SK-N-SH (cell line): ENCODE data around the gene SARS2. TPM values are rescaled to one million over a fixed set of nuclear protein-coding genes. Genes with fewer than 3 reads are reported as not detected.

Source experiments
- CTCF ChIA-PET: fragments of 300-600, 350-600 bp; formaldehyde crosslinking; extraction: SDS; loops from one replicate; lab custom pipeline; 2021; lab: Yijun Ruan, JAX
- POLR2A ChIA-PET: fragments of 350-600 bp; sonication (Branson Sonifier 250); formaldehyde crosslinking; extraction: SDS; loops from one replicate; lab custom pipeline; 2020; ENCODE audit warnings: antibody characterized with exemption, inconsistent platforms; lab: Yijun Ruan, JAX
- DNase-seq: peaks from one replicate; pipeline ENCODE4 v3.0.0; 2012
- H2AFZ ChIP-seq: fragments of 200-600 bp; sonication (generic); 2 replicates; pipeline ENCODE4 v1.8.1; 2016; ENCODE audit warnings: antibody characterized with exemption, mild to moderate bottlenecking, low read depth
- H3F3A ChIP-seq: fragments of 200-600 bp; sonication (generic); replicated peaks from 2 replicates; pipeline ENCODE3; 2016; ENCODE audit warnings: antibody characterized with exemption, mild to moderate bottlenecking; ENCODE audit not compliant: insufficient read depth
- H3K27ac ChIP-seq, 2 experiments: fragments of 200-500 bp in 1 of 2; fragments of 200-600 bp in 1 of 2; sonication (Bioruptor generic) in 1 of 2; sonication (generic), shearing (Covaris generic) in 1 of 2; 2 replicates each; pipeline versions ENCODE4 v1.5.1 to v1.6.1; 2014 to 2016; ENCODE audit warnings: low read depth in 2 of 2, inconsistent platforms in 1 of 2, low read length in 1 of 2, mild to moderate bottlenecking in 1 of 2, mixed read lengths in 1 of 2
- H3K27me3 ChIP-seq: fragments of 200-600 bp; sonication (generic), shearing (Covaris generic); 2 replicates; pipeline ENCODE4 v1.6.1; 2016; ENCODE audit warnings: mixed run types; ENCODE audit not compliant: insufficient read depth
- H3K36me3 ChIP-seq, 2 experiments: fragments of 200-500 bp in 1 of 2; fragments of 200-600 bp in 1 of 2; sonication (Bioruptor generic) in 1 of 2; sonication (generic) in 1 of 2; replicated peaks in 1 of 2; 2 replicates each; pipeline versions ENCODE3 to v1.5.1; 2014 to 2016; ENCODE audit warnings: low read length in 1 of 2, mild to moderate bottlenecking in 1 of 2; ENCODE audit not compliant: insufficient read depth in 2 of 2, control insufficient read depth in 1 of 2
- H3K4me1 ChIP-seq, 2 experiments: fragments of 200-500 bp in 1 of 2; fragments of 200-600 bp in 1 of 2; sonication (Bioruptor generic) in 1 of 2; sonication (generic), shearing (Covaris generic) in 1 of 2; 2 replicates each; pipeline versions ENCODE4 v1.5.1 to v1.6.1; 2014 to 2016; ENCODE audit warnings: low read depth in 1 of 2, low read length in 1 of 2, mixed run types in 1 of 2; ENCODE audit not compliant: insufficient read depth in 2 of 2, control insufficient read depth in 1 of 2
- H3K4me2 ChIP-seq: fragments of 200-600 bp; sonication (generic), shearing (Covaris generic); 2 replicates; pipeline ENCODE4 v1.6.1; 2017; ENCODE audit warnings: mixed run types
- H3K4me3 ChIP-seq, 2 experiments: fragments of 200-500 bp in 1 of 2; fragments of 200-600 bp in 1 of 2; sonication (Bioruptor generic) in 1 of 2; sonication (generic), shearing (Covaris generic) in 1 of 2; 2 replicates each; pipeline versions ENCODE4 v1.5.1 to v1.8.1; 2014 to 2016; ENCODE audit warnings: low read depth in 2 of 2, inconsistent platforms in 1 of 2, low read length in 1 of 2, mild to moderate bottlenecking in 1 of 2, mixed read lengths in 1 of 2, moderate library complexity in 1 of 2
- H3K79me2 ChIP-seq: fragments of 200-600 bp; sonication (generic); 2 replicates; pipeline ENCODE4 v1.8.1; 2017; ENCODE audit warnings: mild to moderate bottlenecking; ENCODE audit not compliant: insufficient read depth
- H3K9ac ChIP-seq: fragments of 200-600 bp; sonication (generic); 2 replicates; pipeline ENCODE4 v1.6.1; 2017; ENCODE audit warnings: mixed run types
- H3K9me2 ChIP-seq: fragments of 200-600 bp; sonication (generic); 2 replicates; pipeline ENCODE4 v1.6.1; 2017; ENCODE audit warnings: mixed run types
- H3K9me3 ChIP-seq: fragments of 200-600 bp; sonication (generic); 2 replicates; pipeline ENCODE4 v1.6.1; 2017; ENCODE audit warnings: mixed run types, mild to moderate bottlenecking, moderate library complexity
- H4K20me1 ChIP-seq: fragments of 200-600 bp; sonication (generic); 2 replicates; pipeline ENCODE4 v1.6.1; 2017; ENCODE audit warnings: mild to moderate bottlenecking, mixed run types; ENCODE audit not compliant: insufficient read depth
- ELF1 ChIP-seq: IDR thresholded peaks from 2 replicates; pipeline ENCODE4 v1.4.0; 2012
- FOSL2 ChIP-seq: IDR thresholded peaks from 2 replicates; pipeline ENCODE4 v1.4.0; 2012; ENCODE audit warnings: low read depth, mild to moderate bottlenecking, moderate library complexity, borderline replicate concordance
- FOXM1 ChIP-seq: IDR thresholded peaks from 2 replicates; pipeline ENCODE4 v1.4.0; 2012; ENCODE audit warnings: low read depth, mild to moderate bottlenecking
- JUND ChIP-seq: IDR thresholded peaks from 2 replicates; pipeline ENCODE4 v1.4.0; 2012
- NRF1 ChIP-seq: IDR thresholded peaks from 2 replicates; pipeline ENCODE4 v1.6.1; 2012; ENCODE audit warnings: low read depth, mild to moderate bottlenecking, low read length
- PBX3 ChIP-seq: IDR thresholded peaks from 2 replicates; pipeline ENCODE4; 2012
- POLR2AphosphoS5 ChIP-seq: IDR thresholded peaks from 2 replicates; pipeline ENCODE4 v1.6.1; 2012; ENCODE audit warnings: low read depth, low read length
- RAD21 ChIP-seq: IDR thresholded peaks from 2 replicates; pipeline ENCODE4 v1.6.1; 2012; ENCODE audit warnings: mild to moderate bottlenecking, low read length
- RCOR1 ChIP-seq: fragments of 150-350 bp; IDR thresholded peaks from 2 replicates; pipeline ENCODE4 v1.6.1; 2017; ENCODE audit warnings: antibody characterized with exemption, low read length
- RFX5 ChIP-seq: IDR thresholded peaks from 2 replicates; pipeline ENCODE4 v1.6.1; 2012; ENCODE audit warnings: mild to moderate bottlenecking, improper control_type of control experiment, low read length
- SIN3A ChIP-seq: IDR thresholded peaks from 2 replicates; pipeline ENCODE4 v1.6.1; 2012; ENCODE audit warnings: low read depth, mild to moderate bottlenecking, low read length, moderate library complexity, borderline replicate concordance
- TCF12 ChIP-seq: IDR thresholded peaks from 2 replicates; pipeline ENCODE4 v1.4.0; 2012
- USF2 ChIP-seq: fragments of 150-350 bp; IDR thresholded peaks from 2 replicates; pipeline ENCODE4 v1.6.1; 2017; ENCODE audit warnings: antibody characterized with exemption, low read length, low read depth, borderline replicate concordance
- YY1 ChIP-seq: IDR thresholded peaks from 2 replicates; pipeline ENCODE4 v1.4.0; 2012; ENCODE audit warnings: low read depth, mild to moderate bottlenecking
- WGBS: methylation state at CpG from one replicate; pipeline ENCODE4 v1.1.6; 2017; ENCODE audit warnings: low lambda C conversion rate; 5-methylcytosine and 5-hydroxymethylcytosine counted together
- polyA plus RNA-seq, 3 experiments: library from polyadenylated mRNA; depleted of rRNA; stranded (reverse); fragments of >200 nt; gene quantifications; 2 replicates each; pipeline ENCODE4 v1.2.3, GENCODE V29; 2012
- TF ChIP-seq, protein P1 (sequence below): IDR thresholded peaks from 2 replicates; pipeline ENCODE4 v1.4.0; 2012; ENCODE audit warnings: low read depth

SARS2 gene
- polyA plus RNA-seq, 1 of the 3 experiments (the other 2 are of a cell fraction), result 36.5 TPM

DNA sequence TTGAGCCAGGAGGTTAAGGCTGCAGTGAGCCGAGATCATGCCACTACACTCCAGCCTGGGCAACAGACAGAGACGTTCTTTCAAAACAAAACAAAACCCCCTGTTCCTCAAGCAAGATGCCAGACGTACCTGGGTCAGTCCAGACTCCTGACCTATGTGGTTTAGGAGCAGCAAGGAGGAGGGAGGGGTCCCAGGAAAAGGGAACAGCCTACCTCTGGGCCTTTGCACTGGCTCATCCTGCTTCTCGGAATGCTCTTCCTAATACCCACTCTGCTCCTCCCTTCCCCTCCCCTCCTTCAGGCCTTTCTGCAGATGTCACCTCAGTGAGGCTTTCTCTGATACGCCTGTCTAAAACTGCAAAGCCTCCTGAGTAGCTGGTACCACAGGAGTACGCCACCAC is 62.0 kb downstream of the SARS2 start (continued):
- TF ChIP-seq NRF1 (no peak), ELF1 (no peak)

DNA sequence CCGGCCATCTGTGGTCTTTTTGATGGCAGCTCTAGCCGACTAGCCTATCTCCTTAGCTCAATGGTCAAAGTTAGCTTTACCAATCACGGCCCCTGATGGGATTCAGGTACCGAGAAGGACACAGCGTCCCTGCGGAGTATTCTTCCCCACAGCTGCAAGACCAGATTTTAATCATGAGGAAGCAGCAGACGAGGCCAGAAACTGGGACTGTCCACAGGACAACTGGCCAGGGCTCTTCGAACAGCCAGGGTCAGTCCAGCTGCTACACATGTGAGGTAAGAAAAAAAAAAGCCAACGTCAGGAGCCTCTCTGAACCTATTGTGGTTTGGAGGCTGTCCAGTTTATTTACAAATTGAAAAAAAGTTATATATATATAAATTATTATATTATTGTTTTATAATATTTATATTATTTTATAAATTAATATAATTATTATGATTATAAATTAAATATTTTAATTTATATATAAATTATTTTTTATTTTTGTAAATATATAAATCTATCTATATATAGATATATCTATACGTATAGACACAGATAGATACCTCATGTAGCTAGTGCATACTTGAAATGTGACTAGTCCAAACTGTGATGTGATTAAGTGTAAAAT is 63.3 kb downstream of the SARS2 start:
- Histone ChIP-seq H3K9me3 (no peaks in the 10 kb centered on the region), H4K20me1 (no peaks in the 10 kb centered on the region), H3K9me2 (no peaks in the 10 kb centered on the region), H3F3A (no peaks in the 10 kb centered on the region), H2AFZ (no peak overlapping the region), H3K27ac (peak overlapping the region in 1 of 2 experiments; percentile 18; a peak in 1 of 4 replicates), H3K9ac (no peak overlapping the region), H3K4me3 (no peak overlapping the region), H3K4me1 (peaks cover 0 to 21% of the 10 kb centered on the region in 2 experiments; a peak in 1 of 4 replicates), H3K36me3 (no peaks in the 10 kb centered on the region), H3K27me3 (no peaks in the 10 kb centered on the region)
- POLR2A ChIA-PET, result interaction anchor here (0.6 kb wide), 1 partner anchor 50 kb away, joined by 3 read pairs; no protein-coding TSS in a partner anchor
- WGBS, result 82% methylated on average over 10 of the region's 10 CpGs
- TF ChIP-seq TCF12 (no peak), SIN3A (no peak), RFX5 (no peak), FOSL2 (no peak), JUND (no peak), PBX3 (no peak), RAD21 (no peak), USF2 (no peak), YY1 (no peak), NRF1 (no peak), RCOR1 (no peak), POLR2AphosphoS5 (no peak), FOXM1 (no peak)
- TF ChIP-seq, protein P1, sequence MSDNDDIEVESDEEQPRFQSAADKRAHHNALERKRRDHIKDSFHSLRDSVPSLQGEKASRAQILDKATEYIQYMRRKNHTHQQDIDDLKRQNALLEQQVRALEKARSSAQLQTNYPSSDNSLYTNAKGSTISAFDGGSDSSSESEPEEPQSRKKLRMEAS, result no peak
- TF ChIP-seq, all 33 proteins: peak for 0
- H3K79me2 ChIP-seq, result no peaks in the 10 kb centered on the region
- CTCF ChIA-PET, result interaction anchor here (0.7 to 6.3 kb wide), 5 partner anchors 15 to 464 kb away, joined by 3 to 36 read pairs (median 4); partner anchors contain the start of gene FAM98C
- H3K4me2 ChIP-seq, result no peak overlapping the region
- DNase-seq, result peak; percentile 38

Other genes with a start within 250 kb of the SARS2 start
- 1.7 and 3.0 TPM in 2 replicates for gene CAPN12, start 186.3 kb downstream of the SARS2 start, polyA plus RNA-seq (2012; rRNA removed)
- not detected in 2 replicates for gene LGALS7, start 157.2 kb downstream of the SARS2 start, polyA plus RNA-seq (2012; rRNA removed)
- gene LGALS7B, start 141.6 kb downstream of the SARS2 start, polyA plus RNA-seq (2012; rRNA removed), result not detected in 2 replicates
- gene LGALS4, start 117.8 kb downstream of the SARS2 start, polyA plus RNA-seq (2012; rRNA removed), result 0.21 and 0.58 TPM in 2 replicates
- gene ECH1, start 99.0 kb downstream of the SARS2 start, polyA plus RNA-seq (2012; rRNA removed), result 169 and 211 TPM in 2 replicates
- gene HNRNPL, start 80.8 kb downstream of the SARS2 start, polyA plus RNA-seq (2012; rRNA removed), result 249 and 280 TPM in 2 replicates
- 3.8 and 4.0 TPM in 2 replicates for gene RINL, start 52.5 kb downstream of the SARS2 start, polyA plus RNA-seq (2012; rRNA removed)
- gene SIRT2, start 31.1 kb downstream of the SARS2 start, polyA plus RNA-seq (2012; rRNA removed), result 37.9 and 39.3 TPM in 2 replicates
- 29.6 and 31.8 TPM in 2 replicates for gene NFKBIB, start 30.8 kb downstream of the SARS2 start, polyA plus RNA-seq (2012; rRNA removed)
- gene CCER2, start 18.6 kb downstream of the SARS2 start, polyA plus RNA-seq (2012; rRNA removed), result 0.36 and 0.70 TPM in 2 replicates
- gene MRPS12, start 181 bp upstream of the SARS2 start, polyA plus RNA-seq (2012; rRNA removed), result 55.7 and 59.6 TPM in 2 replicates
- gene FBXO17, start 45.0 kb upstream of the SARS2 start, polyA plus RNA-seq (2012; rRNA removed), result 30.8 and 40.7 TPM in 2 replicates
- 5.0 and 5.8 TPM in 2 replicates for gene FBXO27, start 101.8 kb upstream of the SARS2 start, polyA plus RNA-seq (2012; rRNA removed)
- gene ACP7, start 153.6 kb upstream of the SARS2 start, polyA plus RNA-seq (2012; rRNA removed), result 0.24 and 0.36 TPM in 2 replicates
- 24.7 and 36.4 TPM in 2 replicates for gene PAK4, start 195.0 kb upstream of the SARS2 start, polyA plus RNA-seq (2012; rRNA removed)